NT2/D1 (cell line): ENCODE results near the gene IGFBP5.

Experiments used
- SUZ12 ChIP-seq: IDR thresholded peaks from 2 replicates; pipeline ENCODE4 v1.6.1; 2011; ENCODE audit not compliant: insufficient read length, insufficient read depth; ENCODE audit errors: extremely low read depth
- YY1 ChIP-seq: IDR thresholded peaks from 2 replicates; pipeline ENCODE4 v1.6.1; 2011; ENCODE audit not compliant: insufficient read length, insufficient read depth

DNA sequence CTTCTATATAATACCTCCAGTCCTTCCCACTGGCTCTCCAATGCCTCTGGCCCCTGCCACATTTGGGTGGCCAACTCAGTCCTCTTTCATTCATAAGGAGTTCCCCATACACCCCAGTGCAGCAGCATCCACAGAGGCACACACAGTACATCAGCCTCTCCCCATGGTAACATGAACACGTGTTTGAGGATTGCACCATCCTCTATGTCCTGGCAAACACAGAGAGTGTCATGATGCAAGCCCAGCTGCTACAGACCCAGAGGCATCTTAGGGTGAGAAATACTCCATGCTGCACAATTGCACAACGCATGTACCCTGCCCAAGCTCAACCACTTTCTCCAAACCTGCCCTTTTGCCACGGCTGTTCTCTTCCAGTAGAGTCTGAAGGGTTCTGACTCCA lies 11.5 kb downstream of the IGFBP5 start:
- no peak for TF ChIP-seq SUZ12
- TF ChIP-seq YY1, result no peak
